IgD-negative memory B cell (primary cell): Measurements from ENCODE around the gene TMEM141. TPM values are rescaled to one million over a fixed set of nuclear protein-coding genes. Genes with fewer than 3 reads are reported as not detected.

ENCODE experiments used
- H3K27ac Mint-ChIP-seq, 3 donors: one replicate each; pipeline ENCODE4 v1.8.0; 2020 to 2022; ENCODE audit warnings: mild to moderate bottlenecking in 3 of 3, mixed read lengths in 3 of 3, moderate library complexity in 1 of 3
- H3K27me3 Mint-ChIP-seq: one replicate; pipeline ENCODE4 v1.8.0; 2021; ENCODE audit warnings: mixed read lengths
- H3K36me3 Mint-ChIP-seq: one replicate; pipeline ENCODE4 v1.8.0; 2020; ENCODE audit warnings: mild to moderate bottlenecking, mixed read lengths
- H3K4me1 Mint-ChIP-seq, 3 donors: one replicate each; pipeline ENCODE4 v1.8.0; 2020 to 2022; ENCODE audit warnings: mixed read lengths in 3 of 3, mild to moderate bottlenecking in 1 of 3
- H3K4me3 Mint-ChIP-seq, 4 donors: one replicate each; pipeline ENCODE4 v1.8.0; 2020 to 2022; ENCODE audit warnings: mild to moderate bottlenecking in 4 of 4, mixed read lengths in 4 of 4, moderate library complexity in 3 of 4
- H3K9me3 Mint-ChIP-seq, 3 donors: one replicate each; pipeline ENCODE4 v1.8.0; 2020 to 2021; ENCODE audit warnings: mixed read lengths in 3 of 3, mild to moderate bottlenecking in 1 of 3
- polyA plus RNA-seq: library from polyadenylated mRNA; unstranded; fragments of 300-500 nt; fragmentation: Illumina TruSeq; gene quantifications from one replicate; pipeline ENCODE4 v1.2.3, GENCODE V29; 2021

The TMEM141 gene
- polyA plus RNA-seq, 1 donor from 2014 or later = 45.9 TPM

DNA sequence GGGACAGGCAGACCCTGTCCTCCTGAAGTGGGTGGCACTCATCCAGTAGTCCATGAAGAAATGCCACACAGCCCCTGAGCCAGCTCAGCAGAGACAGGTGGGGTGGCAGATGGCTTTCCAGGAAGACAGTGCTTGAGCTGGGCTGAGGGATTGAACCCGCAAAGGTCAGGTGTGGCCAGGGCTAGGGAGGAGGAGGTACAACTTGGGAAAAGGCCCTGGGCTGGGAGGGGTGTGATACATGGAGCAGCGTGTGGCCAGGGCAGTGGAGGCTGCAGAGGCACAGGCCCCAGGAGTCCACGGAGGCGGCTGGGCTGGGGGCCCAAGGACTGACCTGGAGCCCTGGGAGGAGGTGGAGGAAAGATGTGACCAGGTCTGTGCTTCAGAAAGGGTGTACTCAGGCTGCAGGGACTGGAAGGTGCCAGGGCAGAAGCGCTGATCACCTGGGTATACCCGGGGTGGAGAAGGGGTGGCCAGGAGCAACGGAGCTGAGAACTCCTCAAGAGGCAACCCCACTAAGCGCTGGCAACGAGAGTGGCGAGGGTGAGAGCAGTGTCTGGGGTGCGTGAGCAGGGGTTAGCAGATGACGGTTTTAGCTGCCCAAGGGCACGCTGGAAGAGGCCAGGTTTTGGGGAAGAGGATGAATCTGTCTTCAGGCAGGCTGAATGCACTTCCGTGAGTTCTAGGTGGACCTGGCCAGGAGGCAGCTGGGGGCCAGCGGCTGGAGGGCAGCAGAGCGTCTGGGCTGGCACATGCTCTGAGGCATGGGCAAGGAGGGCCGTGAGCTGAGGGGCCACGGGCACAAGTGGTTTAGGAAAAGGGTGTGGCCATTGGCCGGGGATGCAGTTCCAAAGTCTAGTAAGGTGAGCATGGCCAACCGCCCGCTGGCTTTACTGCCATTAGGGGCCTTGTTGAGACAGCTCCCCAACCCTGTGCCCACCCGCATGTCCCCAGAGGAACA is 12.7 kb downstream of the TMEM141 start:
- peaks cover 9 to 24% (median 18%) of the 10 kb centered on the region in 3 donors for H3K4me1 Mint-ChIP-seq
- peaks cover 9% of the 10 kb centered on the region for H3K27me3 Mint-ChIP-seq
- H3K9me3 Mint-ChIP-seq = no peaks in the 10 kb centered on the region
- H3K4me3 Mint-ChIP-seq = peak overlapping the region in 3 of 4 donors; percentile 46 to 80 (median 54)
- peaks cover 1% of the 10 kb centered on the region for H3K36me3 Mint-ChIP-seq
- peak overlapping the region; percentile 39 to 56 (median 50) for H3K27ac Mint-ChIP-seq

- H3K4me3 Mint-ChIP-seq = peak overlapping the region in 2 of 4 donors; percentile 46 to 80
- peaks cover 1% of the 10 kb centered on the region for H3K36me3 Mint-ChIP-seq
- no peaks in the 10 kb centered on the region for H3K9me3 Mint-ChIP-seq
- peak overlapping the region in 1 of 3 donors; percentile 42 for H3K27ac Mint-ChIP-seq
- peaks cover 9% of the 10 kb centered on the region for H3K27me3 Mint-ChIP-seq
- peaks cover 14 to 29% (median 22%) of the 10 kb centered on the region in 3 donors for H3K4me1 Mint-ChIP-seq
These were observed 13.5 kb downstream of the TMEM141 start for GRCh38 chr9:136804509-136805206.

- Mint-ChIP-seq H3K4me1 (peaks cover 14 to 32% (median 24%) of the 10 kb centered on the region in 3 donors), H3K9me3 (no peaks in the 10 kb centered on the region), H3K36me3 (peaks cover 1% of the 10 kb centered on the region)
These were observed 14.1 kb downstream of the TMEM141 start for GRCh38 chr9:136805207-136805740.

DNA sequence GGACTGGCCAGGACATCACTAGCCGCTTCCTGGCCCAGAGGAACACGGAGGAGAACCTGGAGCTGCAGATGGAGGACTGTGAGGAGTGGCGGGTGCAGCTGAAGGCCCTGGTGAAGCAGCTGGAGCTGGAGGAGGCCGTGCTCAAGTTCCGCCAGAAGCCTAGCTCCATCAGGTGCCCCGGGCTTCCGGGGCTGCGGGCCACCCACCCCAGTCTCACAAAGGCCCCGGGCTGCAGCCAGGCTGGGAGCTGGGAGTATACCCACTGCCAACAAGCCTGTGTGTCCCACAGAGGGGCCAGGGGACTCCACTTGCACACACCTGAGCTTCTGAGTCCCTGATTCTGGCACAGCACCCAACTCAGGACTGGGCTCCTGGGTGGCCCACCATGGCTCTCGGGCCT is 14.9 kb downstream of the TMEM141 start:
- Mint-ChIP-seq H3K27ac (peak overlapping the region in 2 of 3 donors; percentile 95 to 98), H3K4me1 (peaks cover 8 to 28% (median 22%) of the 10 kb centered on the region in 3 donors), H3K9me3 (no peaks in the 10 kb centered on the region), H3K36me3 (peaks cover 1% of the 10 kb centered on the region), H3K27me3 (peaks cover 3% of the 10 kb centered on the region), H3K4me3 (peak overlapping the region; percentile 64 to 89 (median 76))

More at GRCh38 chr9:136805207-136805740, 14.1 kb downstream of the TMEM141 start:
- Mint-ChIP-seq H3K4me3 (peak overlapping the region in 2 of 4 donors; percentile 11 to 75), H3K27me3 (peaks cover 7% of the 10 kb centered on the region), H3K27ac (peak overlapping the region in 2 of 3 donors; percentile 27 to 71)

DNA sequence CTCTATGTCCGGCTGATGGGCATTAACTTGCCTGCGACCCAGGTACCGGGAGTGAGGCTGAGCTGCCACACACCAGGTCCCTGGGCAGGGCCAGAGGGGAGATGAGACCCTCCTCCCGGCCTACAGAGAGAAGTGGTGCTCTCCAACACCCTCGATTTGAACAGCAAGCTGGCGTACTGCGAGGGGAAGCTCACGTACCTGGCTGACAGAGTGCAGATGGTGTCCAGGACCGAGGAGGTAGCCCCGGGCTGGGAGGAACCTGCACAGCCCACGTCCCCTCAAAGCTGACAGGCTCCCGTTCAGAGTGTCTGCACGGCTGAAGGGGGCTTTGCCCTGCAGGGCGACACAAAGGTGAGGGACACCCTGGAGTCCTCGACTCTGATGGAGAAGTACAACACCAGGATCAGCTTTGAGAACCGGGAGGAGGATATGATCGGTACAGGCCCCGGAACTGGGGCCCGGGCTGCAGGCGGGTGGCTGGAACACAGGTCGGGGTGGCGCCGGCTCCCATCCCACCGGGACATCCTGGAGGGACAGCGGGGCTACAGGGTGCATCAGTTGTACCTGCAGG is 15.6 kb downstream of the TMEM141 start:
- H3K36me3 Mint-ChIP-seq = peaks cover 1% of the 10 kb centered on the region
- H3K27me3 Mint-ChIP-seq = no peaks in the 10 kb centered on the region
- H3K4me3 Mint-ChIP-seq = peak overlapping the region; percentile 86 to 97 (median 92)
- H3K4me1 Mint-ChIP-seq = peaks cover 8 to 24% (median 19%) of the 10 kb centered on the region in 3 donors
- H3K27ac Mint-ChIP-seq = peak overlapping the region; percentile 91 to 98 (median 95)
- no peaks in the 10 kb centered on the region for H3K9me3 Mint-ChIP-seq

GRCh38 chr9:136807281-136808074 is 16.3 kb downstream of the TMEM141 start, which contains the start of gene RABL6:
Gene RABL6 (plus strand): TSS chr9:136807948. CDS start chr9:136808197, 249 bp downstream.
- peaks cover 1% of the 10 kb centered on the region for H3K36me3 Mint-ChIP-seq
- H3K9me3 Mint-ChIP-seq = no peaks in the 10 kb centered on the region
- H3K4me3 Mint-ChIP-seq = peak within 1 kb of the TSS; percentile 86 to 98 (median 96)
- H3K4me1 Mint-ChIP-seq = peaks cover 8 to 23% (median 19%) of the 10 kb centered on the region in 3 donors
- H3K27ac Mint-ChIP-seq = peak within 1 kb of the TSS; percentile 95 to 98 (median 96)
- H3K27me3 Mint-ChIP-seq = no peaks in the 10 kb centered on the region

- no peaks in the 10 kb centered on the region for H3K27me3 Mint-ChIP-seq
- H3K9me3 Mint-ChIP-seq = no peaks in the 10 kb centered on the region
- H3K4me3 Mint-ChIP-seq = peak overlapping the region; percentile 83 to 98 (median 90)
- peaks cover 1% of the 10 kb centered on the region for H3K36me3 Mint-ChIP-seq
- H3K27ac Mint-ChIP-seq = peak overlapping the region in 2 of 3 donors; percentile 80 to 98
- peaks cover 8 to 24% (median 23%) of the 10 kb centered on the region in 3 donors for H3K4me1 Mint-ChIP-seq
These were observed 17.1 kb downstream of the TMEM141 start for GRCh38 chr9:136808075-136808805.

GRCh38 chr9:136808806-136809158 is 17.6 kb downstream of the TMEM141 start:
- H3K27me3 Mint-ChIP-seq = no peaks in the 10 kb centered on the region
- peaks cover 8 to 24% (median 23%) of the 10 kb centered on the region in 3 donors for H3K4me1 Mint-ChIP-seq
- H3K27ac Mint-ChIP-seq = peak overlapping the region in 2 of 3 donors; percentile 80 to 98
- H3K36me3 Mint-ChIP-seq = peaks cover 1% of the 10 kb centered on the region
- peak overlapping the region; percentile 77 to 98 (median 90) for H3K4me3 Mint-ChIP-seq
- no peaks in the 10 kb centered on the region for H3K9me3 Mint-ChIP-seq

DNA sequence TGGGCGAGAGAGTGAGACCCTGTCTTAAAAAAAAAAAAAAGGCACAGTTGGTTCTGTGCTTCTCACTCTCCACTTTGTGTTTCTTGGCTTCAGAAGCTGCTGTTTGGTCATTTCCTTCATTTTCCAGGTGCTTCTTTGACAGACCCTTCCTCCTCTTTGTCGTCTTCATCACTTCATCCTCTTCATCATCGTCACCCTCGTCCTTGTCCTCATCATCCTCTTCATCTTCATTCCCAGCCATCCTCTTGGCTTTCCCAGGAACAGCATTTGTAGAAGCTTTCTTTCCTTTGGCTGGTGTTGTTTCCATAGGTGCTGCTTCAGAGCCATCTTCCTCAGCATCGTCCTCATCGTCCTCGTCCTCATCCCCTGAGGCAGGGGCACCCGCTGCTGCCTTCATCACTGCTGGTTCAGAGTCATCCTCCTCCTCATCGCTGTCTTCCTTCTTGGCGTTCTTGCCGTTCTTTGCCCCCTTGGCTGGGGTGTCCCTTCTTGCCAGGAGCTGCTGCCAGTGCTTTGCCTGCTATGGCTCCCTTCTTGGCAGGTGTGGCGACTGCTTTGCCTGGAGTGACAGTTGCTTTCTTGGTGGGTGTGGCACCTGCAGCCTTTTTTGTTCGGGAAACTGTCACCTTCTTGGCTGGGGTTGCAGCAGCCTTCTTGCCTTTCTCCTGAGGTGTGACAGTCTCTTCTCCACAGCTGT is 23.7 kb downstream of the TMEM141 start:
- H3K4me1 Mint-ChIP-seq = peaks cover 7 to 22% (median 12%) of the 10 kb centered on the region in 3 donors
- peak overlapping the region in 1 of 3 donors; percentile 47 for H3K27ac Mint-ChIP-seq
- H3K9me3 Mint-ChIP-seq = no peaks in the 10 kb centered on the region
- H3K36me3 Mint-ChIP-seq = no peaks in the 10 kb centered on the region
- no peaks in the 10 kb centered on the region for H3K27me3 Mint-ChIP-seq
- H3K4me3 Mint-ChIP-seq = no peak overlapping the region

DNA sequence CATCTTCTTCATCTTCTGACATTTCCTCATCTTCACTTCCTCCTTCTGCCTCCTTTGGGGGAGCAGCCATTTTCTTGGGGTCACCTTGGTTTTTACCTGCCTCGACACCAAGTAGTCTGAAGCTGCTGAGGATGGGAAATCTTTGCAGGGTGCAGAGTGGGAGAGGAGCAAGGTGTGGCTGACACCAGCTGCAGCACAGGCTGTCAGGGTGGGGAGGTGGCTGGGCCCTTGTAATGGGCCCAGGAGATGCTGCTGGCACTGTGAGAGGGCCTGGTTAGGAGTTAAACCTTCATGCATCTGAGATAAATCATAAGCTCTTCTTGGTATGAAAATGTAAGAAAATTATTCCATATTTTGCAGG is 24.3 kb downstream of the TMEM141 start:
- Mint-ChIP-seq H3K27ac (peak overlapping the region in 2 of 3 donors; percentile 47 to 82), H3K27me3 (no peaks in the 10 kb centered on the region), H3K4me3 (no peak overlapping the region), H3K4me1 (peaks cover 7 to 19% (median 10%) of the 10 kb centered on the region in 3 donors), H3K9me3 (no peaks in the 10 kb centered on the region), H3K36me3 (no peaks in the 10 kb centered on the region)

- peak overlapping the region in 1 of 3 donors; percentile 39 for H3K27ac Mint-ChIP-seq
These were observed 30.1 kb downstream of the TMEM141 start for GRCh38 chr9:136820971-136821825.

More at GRCh38 chr9:136820971-136821825, 30.1 kb downstream of the TMEM141 start:
- Mint-ChIP-seq H3K4me1 (peaks cover 0 to 4% (median 0%) of the 10 kb centered on the region in 3 donors), H3K9me3 (no peaks in the 10 kb centered on the region), H3K27me3 (no peaks in the 10 kb centered on the region), H3K36me3 (no peaks in the 10 kb centered on the region), H3K4me3 (no peak overlapping the region)
